ENCODE data around the gene VKORC1.

Gene VKORC1

DNA sequence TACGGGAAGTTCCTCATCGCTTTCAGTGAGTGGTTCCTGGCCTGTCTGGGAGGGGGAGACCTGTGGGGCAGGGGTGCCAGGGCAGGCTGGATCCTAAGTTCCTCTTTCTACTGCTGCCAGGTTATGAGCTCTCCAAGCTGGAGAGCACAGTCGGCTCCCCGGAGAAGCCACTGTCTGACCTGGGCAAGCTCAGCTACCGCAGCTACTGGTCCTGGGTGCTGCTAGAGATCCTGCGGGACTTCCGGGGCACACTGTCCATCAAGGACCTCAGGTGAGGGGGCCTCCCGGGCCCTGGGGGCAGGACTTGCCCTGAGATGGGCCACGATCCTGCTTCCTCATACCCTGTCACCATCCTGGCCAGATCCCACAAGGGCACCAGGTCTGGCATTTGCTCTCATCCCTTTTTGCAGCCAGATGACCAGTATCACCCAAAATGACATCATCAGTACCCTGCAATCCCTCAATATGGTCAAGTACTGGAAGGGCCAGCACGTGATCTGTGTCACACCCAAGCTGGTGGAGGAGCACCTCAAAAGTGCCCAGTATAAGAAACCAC is 35.8 kb upstream of the VKORC1 start:
- no peak for DNase-seq

DNA sequence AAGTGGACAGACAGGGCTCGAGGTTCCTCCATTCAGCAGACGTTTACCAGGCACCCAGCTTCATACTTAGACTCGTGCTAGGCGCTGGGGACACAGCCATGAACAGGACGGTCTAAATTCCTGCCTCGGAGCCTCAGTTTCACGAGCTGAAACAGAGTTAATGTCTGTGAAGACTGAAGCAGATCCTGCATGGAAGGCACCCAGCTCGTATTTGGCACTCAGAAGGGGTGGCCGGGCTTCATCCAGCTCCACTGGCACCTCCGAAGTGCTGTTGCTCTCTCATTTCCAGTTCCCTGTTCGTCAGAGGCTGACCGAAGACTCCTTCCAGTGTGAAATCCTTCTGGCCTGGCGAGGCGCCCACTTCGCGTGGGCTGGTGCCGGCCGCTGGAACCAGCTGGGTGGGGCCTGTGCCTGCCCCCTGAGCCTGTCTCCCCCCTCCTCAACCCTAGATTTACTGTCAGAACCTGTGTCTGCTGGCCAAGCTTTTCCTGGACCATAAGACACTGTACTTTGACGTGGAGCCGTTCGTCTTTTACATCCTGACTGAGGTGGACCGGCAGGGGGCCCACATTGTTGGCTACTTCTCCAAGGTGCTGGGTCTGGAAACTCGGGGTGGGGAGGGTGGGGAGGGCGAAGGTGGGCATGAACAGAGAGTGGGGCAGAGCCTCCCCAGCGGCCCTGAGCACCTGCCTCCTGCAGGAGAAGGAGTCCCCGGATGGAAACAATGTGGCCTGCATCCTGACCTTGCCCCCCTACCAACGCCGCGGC is 35.2 kb upstream of the VKORC1 start:
- DNase-seq: no peak

DNA sequence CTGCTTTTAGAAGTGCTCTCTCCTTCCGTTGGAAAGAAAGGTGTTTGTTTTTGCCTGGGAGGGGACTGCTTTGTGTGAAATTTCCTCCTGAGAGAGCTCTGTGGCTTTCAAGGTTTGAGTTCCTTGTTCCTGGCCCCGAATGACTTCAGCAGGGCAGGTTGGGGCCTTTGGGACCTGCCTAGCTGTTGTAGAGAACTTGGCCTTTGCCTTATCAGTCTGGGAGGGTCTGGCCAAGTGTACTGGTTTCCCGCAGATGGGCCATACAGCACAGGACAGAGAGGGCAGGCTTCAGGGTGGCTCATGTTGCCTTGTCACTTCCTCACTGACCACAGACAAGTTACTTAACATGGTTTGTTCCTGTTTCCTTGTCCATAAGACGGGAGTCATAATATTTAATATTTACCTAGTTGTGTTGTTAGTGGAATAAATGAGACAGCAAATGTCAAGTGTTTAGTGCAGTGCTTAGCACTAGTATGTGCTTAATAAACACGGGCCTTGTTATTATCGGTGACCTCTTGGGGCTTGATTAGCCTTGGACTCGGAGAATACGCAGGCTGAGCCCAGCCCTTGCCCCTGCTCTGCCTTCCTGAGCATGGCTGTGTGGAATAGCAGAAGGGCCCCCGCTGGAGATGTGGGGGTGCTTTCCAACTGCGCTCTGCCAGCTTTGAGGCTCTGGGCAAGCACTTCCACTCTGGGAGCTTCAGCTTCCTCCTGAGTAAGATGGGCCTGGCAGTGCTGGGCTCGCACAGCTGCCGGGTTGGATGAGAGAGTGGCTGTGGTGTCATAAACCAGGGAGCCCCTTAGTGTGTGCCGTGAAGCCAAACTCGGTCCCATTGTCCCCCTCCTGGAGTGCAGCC is 34.3 kb upstream of the VKORC1 start:
- DNase-seq: no peak

DNA sequence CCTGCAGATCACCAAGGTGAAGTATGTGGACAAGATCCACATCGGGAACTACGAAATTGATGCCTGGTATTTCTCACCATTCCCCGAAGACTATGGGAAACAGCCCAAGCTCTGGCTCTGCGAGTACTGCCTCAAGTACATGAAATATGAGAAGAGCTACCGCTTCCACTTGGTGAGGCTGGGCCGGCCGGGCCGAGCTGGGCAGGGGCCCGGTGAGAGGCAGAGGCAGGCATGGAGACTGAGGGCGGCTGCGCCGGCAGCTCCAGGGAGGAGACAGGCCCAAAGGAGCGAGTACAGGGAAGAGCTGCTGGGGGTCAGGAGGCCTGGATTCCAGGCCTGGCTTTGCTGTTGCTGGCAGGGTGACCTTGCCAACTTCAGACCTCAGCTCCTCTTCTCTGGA is 32.6 kb upstream of the VKORC1 start:
- DNase-seq: no peak

DNA sequence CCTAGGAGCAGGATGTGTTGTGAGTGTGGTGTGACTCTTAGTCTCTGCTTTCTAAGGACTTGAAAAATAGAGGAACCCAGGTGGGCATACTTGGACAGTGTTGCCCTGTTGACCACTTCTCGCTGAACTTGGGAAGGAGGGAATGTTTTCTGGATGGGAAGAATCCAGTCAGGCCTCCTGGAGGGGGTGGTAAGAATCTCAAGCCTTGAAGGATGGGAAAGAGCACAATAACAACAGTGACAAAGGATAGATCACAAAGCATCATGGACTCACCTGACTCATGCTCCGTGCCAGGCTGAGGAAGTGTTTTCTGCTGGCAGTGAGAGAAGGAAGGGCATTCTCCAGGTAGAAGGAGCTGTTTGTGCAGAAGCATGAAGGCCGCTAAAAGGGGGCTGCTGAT is 31.2 kb upstream of the VKORC1 start:
- DNase-seq: no peak

DNA sequence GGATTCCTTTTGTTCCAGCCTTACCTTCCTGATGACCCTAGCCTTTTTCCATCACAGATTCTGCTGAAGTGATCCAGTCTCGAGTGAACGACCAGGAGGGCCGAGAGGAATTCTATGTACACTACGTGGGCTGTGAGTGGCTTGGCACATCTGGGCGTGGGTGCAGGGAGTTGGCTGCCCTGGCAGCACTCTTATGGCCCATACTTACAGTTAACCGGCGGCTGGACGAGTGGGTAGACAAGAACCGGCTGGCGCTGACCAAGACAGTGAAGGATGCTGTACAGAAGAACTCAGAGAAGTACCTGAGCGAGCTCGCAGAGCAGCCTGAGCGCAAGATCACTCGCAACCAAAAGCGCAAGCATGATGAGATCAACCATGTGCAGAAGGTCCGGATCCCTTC is 25.5 kb upstream of the VKORC1 start:
- DNase-seq: no peak

DNA sequence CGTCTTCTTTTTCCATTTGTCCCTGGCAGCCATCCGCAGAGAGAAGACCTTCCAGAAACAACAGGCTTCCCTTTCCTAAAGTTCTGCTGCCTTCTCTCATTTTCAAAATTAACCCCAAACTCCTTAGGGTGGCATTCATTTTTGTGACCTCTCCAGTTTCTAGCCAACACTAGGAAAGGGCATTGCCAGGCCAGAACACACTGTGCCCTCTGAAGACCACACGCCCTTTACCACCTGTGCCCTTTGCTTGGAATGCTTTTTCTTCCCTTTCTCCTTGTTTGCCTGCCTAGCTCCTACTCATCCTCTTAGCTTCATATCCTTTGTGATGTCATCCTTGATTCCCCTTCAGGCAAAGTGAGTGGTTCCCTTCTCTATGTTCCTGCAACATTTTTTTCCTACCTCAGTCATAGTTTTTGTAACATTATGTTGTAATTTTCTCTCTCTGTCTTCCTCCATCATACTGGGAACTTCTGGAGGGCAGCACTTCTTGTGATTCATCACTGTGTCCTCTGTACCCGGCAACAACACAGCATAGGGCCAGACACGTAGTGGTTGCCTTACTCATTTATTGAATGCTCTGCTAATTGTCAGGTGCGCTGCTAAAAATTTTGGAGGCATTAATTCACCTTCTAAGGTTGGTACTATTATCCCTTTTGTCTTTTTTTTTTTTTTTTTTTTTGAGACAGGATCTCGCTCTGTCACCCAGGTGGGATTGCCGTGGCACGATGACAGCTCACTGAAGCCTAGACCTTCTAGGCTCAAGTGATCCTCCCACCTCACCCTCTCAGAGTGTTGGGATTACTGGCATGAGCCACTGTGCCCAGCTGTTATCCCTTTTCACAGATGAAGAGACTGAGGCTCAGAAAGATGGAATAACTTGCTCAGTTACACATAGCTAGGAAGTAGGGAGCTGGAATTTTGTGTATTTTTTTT is 23.9 kb upstream of the VKORC1 start:
- DNase-seq: peak; percentile 24

DNA sequence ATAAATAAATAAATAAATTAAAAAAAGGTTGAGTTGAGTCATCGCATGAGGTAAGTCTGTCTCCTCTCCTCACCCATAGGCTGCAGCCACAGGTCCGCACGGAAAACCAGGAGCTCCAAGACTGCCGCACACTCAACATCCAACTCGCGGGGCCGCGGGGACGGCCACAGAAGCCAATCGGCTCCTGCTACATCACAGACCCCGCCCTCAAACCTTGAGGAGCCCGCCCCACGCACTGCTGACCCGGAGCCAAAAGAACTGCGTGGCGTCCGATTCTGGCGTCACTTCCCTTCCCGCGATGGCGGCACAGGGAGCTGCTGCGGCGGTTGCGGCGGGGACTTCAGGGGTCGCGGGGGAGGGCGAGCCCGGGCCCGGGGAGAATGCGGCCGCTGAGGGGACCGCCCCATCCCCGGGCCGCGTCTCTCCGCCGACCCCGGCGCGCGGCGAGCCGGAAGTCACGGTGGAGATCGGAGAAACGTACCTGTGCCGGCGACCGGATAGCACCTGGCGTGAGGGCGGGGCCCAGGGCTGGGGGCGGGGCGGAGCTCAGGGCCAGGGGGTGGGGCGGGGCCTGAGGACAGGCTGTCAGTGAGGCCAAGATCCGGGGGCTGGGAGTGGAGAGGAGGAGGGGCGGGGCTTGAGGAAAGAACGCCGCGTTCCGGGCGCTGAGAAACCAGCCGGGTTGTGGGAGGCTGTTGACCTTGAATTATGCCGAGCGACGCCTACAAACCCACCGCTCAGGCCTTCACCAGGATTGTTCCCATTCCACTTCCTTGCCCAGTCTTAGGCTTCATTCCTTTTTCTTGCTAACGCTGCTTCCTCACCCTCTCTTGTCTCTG is 23.0 kb upstream of the VKORC1 start, which contains the start of gene KAT8:
Gene KAT8 (plus strand): TSS at position 281 of the 839 bp plus-strand sequence. CDS start 18 bp downstream, at position 299.
- peak; percentile 98 for DNase-seq

DNA sequence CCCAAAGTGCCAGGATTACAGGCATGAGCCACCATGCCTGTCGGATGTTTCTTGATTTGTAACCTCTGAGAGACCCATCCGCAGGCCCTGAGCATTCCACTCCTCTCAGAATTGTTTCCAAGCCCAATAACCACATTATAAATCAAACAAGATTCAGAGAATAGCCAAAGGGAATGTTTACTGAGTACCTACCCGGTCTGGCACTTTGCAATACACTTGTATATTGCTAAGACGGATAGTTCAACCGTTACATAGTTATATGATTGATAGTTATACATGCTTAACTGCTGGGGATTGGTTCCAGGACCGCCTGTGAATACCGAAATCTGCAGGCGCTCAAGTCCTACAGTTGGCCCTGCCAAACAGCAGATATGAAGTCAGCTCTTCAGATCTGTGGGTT is 19.9 kb upstream of the VKORC1 start:
- no peak for DNase-seq

DNA sequence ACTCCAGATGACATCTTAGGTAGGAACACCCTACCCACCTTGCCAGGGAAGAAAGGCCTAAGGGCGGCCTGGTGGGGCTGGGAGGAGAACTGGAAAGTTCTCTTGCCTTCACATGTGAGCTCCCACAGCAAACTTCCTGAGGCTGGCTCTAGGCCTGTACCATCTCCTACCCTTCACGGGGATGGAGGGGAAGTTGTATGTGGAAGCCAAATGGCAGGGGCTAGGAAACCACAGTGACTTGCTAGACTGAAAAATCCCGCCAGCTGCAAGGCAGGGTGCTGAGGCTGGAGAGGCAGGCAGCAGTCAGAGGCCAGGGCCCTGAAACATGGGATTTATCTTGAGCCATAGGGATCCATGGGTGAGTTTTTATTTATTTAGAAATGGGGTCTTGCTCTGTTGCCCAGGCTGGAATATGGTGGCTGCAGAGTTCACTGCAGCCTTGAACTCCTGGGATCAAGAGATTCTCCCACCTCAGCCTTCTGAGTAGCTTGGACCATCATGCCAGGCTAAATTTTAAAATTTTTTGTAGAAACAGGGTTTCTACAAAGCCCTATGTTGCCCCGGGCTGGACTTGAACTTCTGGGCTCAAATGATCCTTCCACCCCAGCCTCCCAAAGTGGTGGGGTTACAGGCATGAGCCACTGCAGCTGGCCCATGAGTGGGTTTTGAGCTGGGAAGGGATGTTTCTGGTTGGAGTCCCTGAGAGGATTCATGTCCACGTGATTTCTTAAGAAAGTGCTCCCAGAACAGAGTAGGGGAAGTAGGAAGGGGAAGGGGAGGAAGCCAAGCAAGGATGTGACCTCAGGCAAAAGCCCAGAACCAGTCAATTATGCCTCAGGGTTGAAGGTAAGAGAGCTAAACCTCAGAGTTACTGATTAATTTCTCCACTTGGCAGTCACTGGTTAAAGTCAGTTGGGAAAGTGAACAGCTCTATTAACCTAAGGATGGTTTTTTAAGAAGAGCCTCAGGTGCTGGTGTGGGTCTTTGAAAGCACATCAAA is 18.8 kb upstream of the VKORC1 start:
- DNase-seq: no peak

DNA sequence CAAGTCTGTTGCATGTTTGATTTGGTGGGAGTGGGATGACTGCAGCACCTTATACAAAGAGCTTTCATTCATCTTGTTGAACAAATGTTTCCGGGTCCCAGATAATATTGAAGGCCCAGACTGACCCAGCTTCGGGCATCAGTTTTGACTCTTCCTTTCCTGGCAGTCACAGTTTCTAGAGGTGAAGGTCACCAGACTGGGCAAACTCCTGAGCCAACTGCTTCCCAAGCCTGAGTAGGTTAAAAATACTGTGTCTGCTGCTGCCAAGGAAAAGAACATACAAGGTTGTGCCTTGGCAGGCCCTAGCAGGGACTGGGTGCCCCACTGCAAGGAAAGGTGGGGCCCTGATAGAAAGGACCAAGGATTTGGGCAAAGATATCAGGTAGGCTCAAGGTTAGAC is 18.1 kb upstream of the VKORC1 start:
- no peak for DNase-seq

DNA sequence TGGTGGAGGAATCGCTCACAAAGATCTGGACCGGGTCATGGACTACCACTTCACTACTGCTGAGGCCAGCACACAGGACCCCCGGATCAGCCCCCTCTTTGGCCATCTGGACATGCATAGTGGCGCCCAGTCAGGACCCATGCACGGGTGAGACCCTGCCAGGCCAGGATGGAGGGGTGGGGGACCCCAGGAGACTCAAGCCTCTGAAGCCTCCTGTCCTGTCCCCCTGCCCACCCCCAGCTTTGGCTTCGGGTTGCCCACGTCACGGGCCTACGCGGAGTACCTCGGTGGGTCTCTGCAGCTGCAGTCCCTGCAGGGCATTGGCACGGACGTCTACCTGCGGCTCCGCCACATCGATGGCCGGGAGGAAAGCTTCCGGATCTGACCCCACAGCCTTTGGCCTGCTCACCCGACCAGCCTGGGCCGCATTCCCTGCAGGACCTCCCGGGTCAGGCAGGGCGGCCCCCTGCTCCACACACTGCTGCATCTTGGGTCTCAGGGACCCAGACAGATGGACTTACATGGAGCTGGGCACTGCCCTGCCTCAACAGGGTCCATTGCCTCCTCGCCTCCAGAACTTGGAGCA is 17.4 kb upstream of the VKORC1 start:
- DNase-seq: no peak

DNA sequence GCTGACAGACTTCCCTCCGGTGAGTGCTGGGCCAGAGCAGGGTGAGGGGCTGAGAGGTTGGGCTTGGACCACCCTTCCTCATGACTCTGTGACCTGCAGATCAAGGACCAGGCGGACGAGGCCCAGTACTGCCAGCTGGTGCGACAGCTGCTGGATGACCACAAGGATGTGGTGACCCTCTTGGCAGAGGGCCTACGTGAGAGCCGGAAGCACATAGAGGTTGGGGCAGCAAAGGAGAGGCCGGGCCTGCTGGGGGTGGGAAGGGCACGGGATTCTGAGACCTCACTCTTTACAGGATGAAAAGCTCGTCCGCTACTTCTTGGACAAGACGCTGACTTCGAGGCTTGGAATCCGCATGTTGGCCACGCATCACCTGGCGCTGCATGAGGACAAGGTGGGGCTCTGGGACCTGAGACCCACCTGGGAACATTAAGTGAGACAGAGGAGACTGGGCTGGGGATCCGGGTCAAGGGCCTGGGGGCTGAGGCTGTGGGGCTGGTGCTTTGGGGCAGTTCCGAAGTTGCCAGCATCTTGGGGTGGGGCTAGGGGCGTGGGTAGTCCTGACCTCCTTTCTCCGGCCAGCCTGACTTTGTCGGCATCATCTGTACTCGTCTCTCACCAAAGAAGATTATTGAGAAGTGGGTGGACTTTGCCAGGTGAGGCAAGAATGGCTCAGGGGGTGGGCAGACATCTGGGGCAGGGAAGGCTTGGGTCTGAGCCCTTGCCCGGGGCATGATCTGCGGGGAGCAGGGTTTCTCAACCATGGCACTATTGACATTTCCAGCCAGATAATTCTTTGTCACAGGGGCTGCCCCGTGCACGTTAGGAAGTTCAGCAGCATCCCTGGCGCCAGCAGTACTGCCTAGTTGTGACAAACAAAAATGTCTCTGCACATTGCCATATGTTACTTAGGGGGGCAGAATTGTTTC is 15.8 kb upstream of the VKORC1 start:
- DNase-seq: no peak

DNA sequence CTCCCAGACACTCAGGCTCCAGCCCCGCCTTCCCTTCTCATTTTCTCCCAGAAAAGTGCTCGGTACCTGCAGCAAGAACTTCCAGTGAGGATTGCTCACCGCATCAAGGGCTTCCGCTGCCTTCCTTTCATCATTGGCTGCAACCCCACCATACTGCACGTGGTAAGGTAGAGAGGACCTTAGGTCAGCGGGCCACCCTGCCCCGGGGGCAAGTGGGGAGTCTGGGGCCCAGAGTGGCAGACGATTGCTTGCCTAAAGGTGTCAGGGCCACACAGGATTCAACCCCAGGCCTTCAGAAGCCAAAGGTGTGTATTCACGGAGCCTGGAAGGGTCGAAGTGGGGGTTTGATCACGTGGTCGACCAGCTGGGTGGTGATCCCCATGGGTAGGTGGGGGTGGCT is 15.0 kb upstream of the VKORC1 start:
- DNase-seq: no peak

DNA sequence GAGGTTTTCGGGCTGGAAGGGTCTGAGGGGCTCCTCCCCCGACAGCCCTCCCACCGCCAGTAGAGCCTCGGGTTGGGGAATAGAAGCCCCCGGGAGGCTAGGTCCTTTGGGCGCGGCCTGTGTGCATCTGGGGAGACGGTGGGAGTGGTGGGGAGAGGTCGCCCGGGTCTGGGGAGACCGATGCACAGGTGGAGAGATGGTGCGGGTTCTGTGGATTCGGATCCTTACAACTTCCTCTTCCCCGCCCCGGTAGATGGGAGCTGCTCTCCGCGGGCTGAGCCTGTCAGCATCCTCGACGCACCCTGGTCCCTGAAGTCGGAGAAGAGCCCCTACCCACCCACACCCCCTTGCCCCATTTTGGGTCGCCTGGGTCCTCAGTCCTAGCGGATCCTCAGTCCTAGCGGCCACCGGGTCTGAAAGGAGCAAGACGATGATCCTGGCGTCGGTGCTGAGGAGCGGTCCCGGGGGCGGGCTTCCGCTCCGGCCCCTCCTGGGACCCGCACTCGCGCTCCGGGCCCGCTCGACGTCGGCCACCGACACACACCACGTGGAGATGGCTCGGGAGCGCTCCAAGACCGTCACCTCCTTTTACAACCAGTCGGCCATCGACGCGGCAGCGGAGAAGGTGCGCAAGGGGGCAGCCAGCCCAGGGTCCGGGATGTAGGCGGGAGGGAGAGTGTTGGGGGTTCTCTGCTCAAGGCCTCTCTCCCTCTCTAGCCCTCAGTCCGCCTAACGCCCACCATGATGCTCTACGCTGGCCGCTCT is 14.4 kb upstream of the VKORC1 start:
- DNase-seq: no peak

DNA sequence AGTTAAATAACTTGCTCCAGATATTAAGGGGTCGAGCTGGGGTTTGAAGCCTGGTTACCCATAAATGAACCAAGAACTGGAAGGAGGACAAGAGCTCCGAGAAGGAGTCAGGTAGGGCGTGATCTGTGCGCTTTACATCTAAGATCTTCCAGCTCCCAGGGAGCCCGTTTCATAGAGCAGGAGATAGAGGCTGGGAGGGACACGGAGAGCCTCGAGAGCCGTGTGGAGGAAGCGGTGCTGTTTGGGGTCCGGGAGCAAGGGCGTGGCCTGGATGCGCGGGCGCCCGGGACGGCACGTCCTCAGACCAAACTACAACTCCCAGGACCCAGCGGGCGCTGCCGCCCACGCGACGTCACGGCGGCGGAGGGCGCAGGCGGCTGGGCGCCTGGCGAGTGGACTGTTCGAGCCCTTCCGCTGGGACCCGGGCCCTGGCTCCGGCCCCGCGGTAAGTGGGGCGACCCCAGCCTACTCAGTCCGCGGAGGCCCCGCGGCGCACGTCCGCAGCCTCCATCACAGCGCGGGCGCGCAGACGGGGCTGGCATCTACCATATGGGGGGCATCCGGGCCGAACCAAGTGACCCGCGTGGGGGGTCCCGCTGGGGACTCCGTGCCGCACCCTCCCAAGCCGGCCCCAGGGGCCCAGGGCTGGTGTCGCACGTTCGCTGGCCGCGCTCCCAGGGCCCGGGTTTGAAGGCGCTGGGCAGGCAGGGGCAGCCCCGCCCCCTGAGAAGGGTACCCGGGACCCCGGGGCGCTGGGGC is 13.6 kb upstream of the VKORC1 start, which contains the start of gene BCKDK:
Gene BCKDK (plus strand): TSS at position 352 of the 759 bp plus-strand sequence. CDS start 838 bp downstream, outside the sequence.
- DNase-seq: peak; percentile 77

DNA sequence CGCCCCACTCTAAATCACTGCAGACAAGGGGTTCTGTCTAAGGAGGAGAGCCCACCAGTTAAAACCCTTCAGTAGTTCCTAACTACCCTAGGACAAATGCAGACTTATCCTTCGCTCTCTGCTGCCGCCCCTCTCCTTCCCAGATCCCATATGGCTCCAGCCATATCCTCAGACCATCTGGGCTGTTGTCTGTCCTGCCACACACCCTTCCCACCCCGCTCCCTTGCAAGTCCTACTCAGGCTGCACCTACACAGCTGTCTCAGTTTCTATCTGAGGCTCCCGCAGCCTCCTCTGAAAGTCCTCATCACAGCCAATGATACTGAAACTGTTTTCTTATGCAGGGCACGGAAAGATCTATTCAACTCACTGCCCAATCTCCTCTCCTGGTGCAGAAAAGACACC is 12.9 kb upstream of the VKORC1 start:
- no peak for DNase-seq
